Tibial nerve (tissue), 4 donors: ENCODE measurements around the gene LHX3.

Source experiments
- EP300 ChIP-seq, 2 donors: sonication (generic); formaldehyde crosslinking; IDR thresholded peaks; one replicate each; pipeline ENCODE4 v1.6.1; 2017; ENCODE audit warnings: antibody characterized with exemption in 2 of 2, mild to moderate bottlenecking in 1 of 2
- POLR2A ChIP-seq, 2 donors: fragments of 450-650 bp; IDR thresholded peaks; one replicate each; pipeline ENCODE4 v1.6.1; 2017; ENCODE audit warnings: antibody characterized with exemption in 2 of 2, mild to moderate bottlenecking in 2 of 2, moderate library complexity in 2 of 2
- TF ChIP-seq, protein P1 (sequence below), 5 experiments: fragments of 200-600 bp in 3 of 5; fragments of 450-650 bp in 2 of 5; sonication (generic) in 3 of 5; IDR thresholded peaks; one replicate each; pipeline ENCODE4 v1.5.1; 2016 to 2019; ENCODE audit warnings: antibody characterized with exemption in 5 of 5, mild to moderate bottlenecking in 3 of 5, moderate library complexity in 2 of 5

DNA sequence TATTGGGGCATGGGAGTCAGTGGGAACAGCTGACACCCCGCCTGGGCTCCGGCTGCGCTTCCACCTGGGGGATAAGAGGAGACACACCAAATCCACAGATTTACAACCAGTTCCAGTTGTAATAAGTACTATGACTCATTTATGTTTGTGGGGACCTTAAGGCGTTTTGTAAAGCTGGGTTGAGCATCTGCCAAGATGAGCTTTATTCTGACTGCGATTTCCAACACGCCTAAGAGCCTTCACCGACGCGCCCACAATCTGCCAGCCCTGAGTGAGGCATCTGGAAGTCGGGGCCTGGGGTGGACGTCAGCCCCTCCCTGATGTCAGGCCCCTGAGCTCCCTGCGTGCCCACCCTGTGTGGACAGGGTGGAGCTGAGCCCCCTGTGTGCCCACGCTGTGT is 14.3 kb upstream of the LHX3 start:
- TF ChIP-seq, protein P1, sequence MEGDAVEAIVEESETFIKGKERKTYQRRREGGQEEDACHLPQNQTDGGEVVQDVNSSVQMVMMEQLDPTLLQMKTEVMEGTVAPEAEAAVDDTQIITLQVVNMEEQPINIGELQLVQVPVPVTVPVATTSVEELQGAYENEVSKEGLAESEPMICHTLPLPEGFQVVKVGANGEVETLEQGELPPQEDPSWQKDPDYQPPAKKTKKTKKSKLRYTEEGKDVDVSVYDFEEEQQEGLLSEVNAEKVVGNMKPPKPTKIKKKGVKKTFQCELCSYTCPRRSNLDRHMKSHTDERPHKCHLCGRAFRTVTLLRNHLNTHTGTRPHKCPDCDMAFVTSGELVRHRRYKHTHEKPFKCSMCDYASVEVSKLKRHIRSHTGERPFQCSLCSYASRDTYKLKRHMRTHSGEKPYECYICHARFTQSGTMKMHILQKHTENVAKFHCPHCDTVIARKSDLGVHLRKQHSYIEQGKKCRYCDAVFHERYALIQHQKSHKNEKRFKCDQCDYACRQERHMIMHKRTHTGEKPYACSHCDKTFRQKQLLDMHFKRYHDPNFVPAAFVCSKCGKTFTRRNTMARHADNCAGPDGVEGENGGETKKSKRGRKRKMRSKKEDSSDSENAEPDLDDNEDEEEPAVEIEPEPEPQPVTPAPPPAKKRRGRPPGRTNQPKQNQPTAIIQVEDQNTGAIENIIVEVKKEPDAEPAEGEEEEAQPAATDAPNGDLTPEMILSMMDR (IDR thresholded peaks at IDR 0.05) = no peak
- TF ChIP-seq POLR2A (IDR thresholded peaks at IDR 0.05) (no peak), EP300 (IDR thresholded peaks at IDR 0.05) (no peak)
